Caco-2 (cell line): ENCODE results near the gene GALNT18. TPM values are rescaled to one million over a fixed set of nuclear protein-coding genes. Genes with fewer than 3 reads are reported as not detected.

ENCODE experiments used
- Bru-seq: library from RNA; stranded (reverse); fragments of 400-500 nt; gene quantifications from one replicate; lab custom pipeline; 2021; lab: Mats Ljungman, UMichigan
- BruChase-seq, 2 experiments: library from RNA; stranded (reverse); fragments of 400-500 nt; gene quantifications; one replicate each; lab custom pipeline; 2021; lab: Mats Ljungman, UMichigan
- BruUV-seq: library from RNA; stranded (reverse); fragments of 400-500 nt; replicated peaks from 2 replicates; lab custom pipeline; 2021; lab: Mats Ljungman, UMichigan
- CTCF ChIA-PET: fragments of 300-600 bp; sonication (Branson Sonifier 250); formaldehyde crosslinking; loops from one replicate; lab custom pipeline; 2022; ENCODE audit warnings: antibody characterized with exemption; lab: Charles Lee
- POLR2A ChIA-PET: fragments of 300-600 bp; sonication (Branson Sonifier 250); formaldehyde crosslinking; loops from one replicate; lab custom pipeline; 2022; ENCODE audit warnings: antibody characterized with exemption; lab: Charles Lee
- DNase-seq, 2 experiments: peaks; one replicate each; pipeline versions ENCODE4 v3.0.0 to v3.0.0-alpha.2; 2020 to 2022
- H3K27me3 ChIP-seq: replicated peaks from 2 replicates; pipeline ENCODE4 v1.6.0; 2011; ENCODE audit warnings: low read length; ENCODE audit not compliant: control insufficient read depth, insufficient read depth
- H3K36me3 ChIP-seq: 2 replicates; pipeline ENCODE4 v1.5.1; 2011; ENCODE audit warnings: low read length; ENCODE audit not compliant: control insufficient read depth, insufficient read depth
- H3K4me1 ChIP-seq: fragments of 250-450 bp; sonication (Bioruptor Pico); 2 replicates; pipeline ENCODE4 v1.5.1; 2020; ENCODE audit warnings: mild to moderate bottlenecking
- H3K4me3 ChIP-seq: 2 replicates; pipeline ENCODE4 v1.5.1; 2011; ENCODE audit warnings: low read depth, mild to moderate bottlenecking, control low read depth, low read length
- H3K9me3 ChIP-seq: fragments of 250-450 bp; sonication (Bioruptor Pico); 2 replicates; pipeline ENCODE4 v1.5.1; 2020; ENCODE audit warnings: mild to moderate bottlenecking, moderate library complexity
- H3K27ac Mint-ChIP-seq: one replicate; pipeline ENCODE4 v1.8.0; 2022; ENCODE audit warnings: mixed read lengths; ENCODE audit not compliant: unreplicated experiment
- H3K27me3 Mint-ChIP-seq: one replicate; pipeline ENCODE4 v1.8.0; 2022; ENCODE audit warnings: mixed read lengths; ENCODE audit not compliant: insufficient read depth, unreplicated experiment
- H3K36me3 Mint-ChIP-seq: one replicate; pipeline ENCODE4 v1.8.0; 2022; ENCODE audit warnings: mild to moderate bottlenecking, mixed read lengths; ENCODE audit not compliant: insufficient read depth, unreplicated experiment
- H3K4me1 Mint-ChIP-seq: one replicate; pipeline ENCODE4 v1.8.0; 2022; ENCODE audit warnings: low read depth, mixed read lengths; ENCODE audit not compliant: unreplicated experiment
- H3K4me3 Mint-ChIP-seq: one replicate; pipeline ENCODE4 v1.8.0; 2022; ENCODE audit warnings: mild to moderate bottlenecking, moderate library complexity, mixed read lengths; ENCODE audit not compliant: unreplicated experiment
- H3K9me3 Mint-ChIP-seq: one replicate; pipeline ENCODE4 v1.8.0; 2022; ENCODE audit warnings: mixed read lengths; ENCODE audit not compliant: unreplicated experiment
- intact Hi-C: fragments of 100-400 bp; cut with micrococcal nuclease; formaldehyde crosslinking; loops from one replicate; pipeline ENCODE4 v1.10.0; 2022; ENCODE audit not compliant: unreplicated experiment
- long read RNA-seq: library from polyadenylated mRNA; stranded (forward); transcript quantifications from one replicate; pipeline ENCODE4 v2.0.0, GENCODE V29; 2022
- total RNA-seq: library from RNA; stranded (reverse); gene quantifications from 2 replicates; pipeline ENCODE4 v1.2.3, GENCODE V29; 2022
- TF ChIP-seq, protein P1 (sequence below), 2 experiments: fragments of 200-600 bp in 1 of 2; IDR thresholded peaks; 1 replicate in 1 of 2; 2 replicates in 1 of 2; pipeline versions ENCODE4 v1.5.1 to v1.8.0; 2011 to 2022; ENCODE audit warnings: antibody characterized with exemption in 1 of 2, control low read depth in 1 of 2, inconsistent platforms in 1 of 2, low read depth in 1 of 2, low read length in 1 of 2, mild to moderate bottlenecking in 1 of 2, moderate library complexity in 1 of 2; ENCODE audit not compliant: insufficient read depth in 1 of 2, severe bottlenecking in 1 of 2, unreplicated experiment in 1 of 2

The GALNT18 gene
- total RNA-seq, result 0.43 and 0.97 TPM in 2 replicates
- Bru-seq, nascent RNA, result percentile 24 among the genes with signal in this experiment
- percentile 21 among the genes with signal in this experiment for BruChase-seq, experiment 1, labeled RNA remaining after a 2-hour chase
- BruChase-seq, experiment 2, labeled RNA remaining after a 6-hour chase, result percentile 19 among the genes with signal in this experiment
- long read RNA-seq, partial matches to known transcripts, result 0 of 3 reads
- long read RNA-seq, other reads (novel, unspliced or antisense), result 0 of 3 reads

DNA sequence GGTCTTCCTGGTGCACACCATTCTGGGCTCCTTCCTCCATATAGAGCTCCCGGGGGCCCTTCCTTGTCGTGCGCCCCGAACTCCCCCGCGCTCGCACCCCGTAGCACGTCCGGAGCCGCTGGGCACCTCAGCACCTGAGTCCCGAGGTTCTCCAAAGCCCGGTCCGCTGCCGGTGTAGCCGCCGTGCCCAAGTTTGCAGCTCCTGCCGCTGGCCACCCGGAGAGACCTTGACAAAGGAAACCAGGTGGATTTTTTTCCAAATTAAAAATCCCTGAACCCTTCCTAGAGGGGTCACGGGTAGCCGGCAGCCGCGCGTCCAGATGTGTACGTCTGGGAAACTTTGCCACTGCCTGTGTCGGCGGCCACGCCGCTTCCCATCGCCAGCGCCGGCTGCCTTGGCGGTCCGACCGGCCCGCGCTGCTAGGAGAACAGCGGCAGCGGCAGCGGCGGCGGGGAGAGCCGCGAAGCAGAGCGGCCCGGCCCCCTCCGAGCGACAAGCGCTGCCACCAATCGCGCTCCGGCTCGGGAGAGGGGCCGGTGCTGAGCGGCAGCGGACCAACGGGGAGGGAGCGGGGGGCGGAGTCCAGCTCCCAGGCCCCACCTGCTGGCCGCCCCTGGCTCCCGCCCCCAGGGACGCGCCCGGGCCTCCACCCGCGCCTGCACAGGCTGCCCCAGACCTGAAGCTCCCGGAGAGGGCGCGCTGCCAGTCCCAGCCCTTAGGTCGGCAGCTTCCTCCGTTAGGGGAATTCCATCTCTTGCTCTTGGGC, at the start of gene GALNT18:
Gene GALNT18 (minus strand): TSS at position 433 of the 767 bp plus-strand sequence.
- BruUV-seq, result no TSS peak
- intact Hi-C loops, result no loop called here
- Mint-ChIP-seq H3K4me3 (peak within 1 kb of the TSS; percentile 77), H3K4me1 (peaks cover 8% of the 10 kb centered on the region), H3K9me3 (no peaks in the 10 kb centered on the region), H3K27ac (no peak within 1 kb of the TSS), H3K27me3 (peaks cover 22% of the 10 kb centered on the region), H3K36me3 (no peaks in the 10 kb centered on the region)
- TF ChIP-seq, protein P1, sequence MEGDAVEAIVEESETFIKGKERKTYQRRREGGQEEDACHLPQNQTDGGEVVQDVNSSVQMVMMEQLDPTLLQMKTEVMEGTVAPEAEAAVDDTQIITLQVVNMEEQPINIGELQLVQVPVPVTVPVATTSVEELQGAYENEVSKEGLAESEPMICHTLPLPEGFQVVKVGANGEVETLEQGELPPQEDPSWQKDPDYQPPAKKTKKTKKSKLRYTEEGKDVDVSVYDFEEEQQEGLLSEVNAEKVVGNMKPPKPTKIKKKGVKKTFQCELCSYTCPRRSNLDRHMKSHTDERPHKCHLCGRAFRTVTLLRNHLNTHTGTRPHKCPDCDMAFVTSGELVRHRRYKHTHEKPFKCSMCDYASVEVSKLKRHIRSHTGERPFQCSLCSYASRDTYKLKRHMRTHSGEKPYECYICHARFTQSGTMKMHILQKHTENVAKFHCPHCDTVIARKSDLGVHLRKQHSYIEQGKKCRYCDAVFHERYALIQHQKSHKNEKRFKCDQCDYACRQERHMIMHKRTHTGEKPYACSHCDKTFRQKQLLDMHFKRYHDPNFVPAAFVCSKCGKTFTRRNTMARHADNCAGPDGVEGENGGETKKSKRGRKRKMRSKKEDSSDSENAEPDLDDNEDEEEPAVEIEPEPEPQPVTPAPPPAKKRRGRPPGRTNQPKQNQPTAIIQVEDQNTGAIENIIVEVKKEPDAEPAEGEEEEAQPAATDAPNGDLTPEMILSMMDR (IDR thresholded peaks at IDR 0.05; ENCODE audit: insufficient read depth in 1 of 2, low read depth in 1 of 2, low read length in 1 of 2, severe bottlenecking in 1 of 2, unreplicated experiment in 1 of 2), result peak; percentile 42 to 44
- DNase-seq, result peak; percentile 90 to 96
- POLR2A ChIA-PET, result no interaction called here
- Histone ChIP-seq H3K27me3 (peaks cover 12% of the 10 kb centered on the region), H3K9me3 (no peaks in the 10 kb centered on the region), H3K4me3 (peak within 1 kb of the TSS; percentile 44), H3K36me3 (no peaks in the 10 kb centered on the region), H3K4me1 (peaks cover 18% of the 10 kb centered on the region; the same call in 1 of the 2 replicates)
- CTCF ChIA-PET, result interaction anchor here (0.6 to 1.2 kb wide), 9 partner anchors 12 to 1275 kb away, joined by 3 to 5 read pairs (median 4); no protein-coding TSS in a partner anchor

DNA sequence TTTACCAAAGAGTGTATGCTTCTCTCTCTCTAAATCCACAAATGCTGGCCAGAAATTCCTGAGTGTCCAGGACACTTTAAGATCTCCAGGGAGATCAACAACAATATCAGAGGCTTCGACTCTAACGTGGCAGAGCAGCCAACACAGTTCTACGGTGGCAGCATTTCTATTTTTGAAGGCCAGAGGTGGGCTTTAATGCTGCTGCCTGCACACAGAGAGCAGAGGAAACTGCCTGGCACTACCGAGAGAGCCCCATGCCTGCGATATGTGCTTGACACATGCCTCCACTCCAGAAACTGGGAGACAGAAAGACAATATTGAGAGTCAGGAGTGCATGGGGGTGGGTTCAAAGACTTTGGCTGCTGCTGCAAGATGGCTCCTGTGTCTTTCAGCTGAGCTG, 48.8 kb upstream of the GALNT18 start:
- H3K4me1 ChIP-seq, result no peaks in the 10 kb centered on the region
- H3K4me3 ChIP-seq, result no peak overlapping the region
- DNase-seq, result no peak
- no peaks in the 10 kb centered on the region for H3K36me3 ChIP-seq
- POLR2A ChIA-PET, result no interaction called here
- H3K4me1 Mint-ChIP-seq, result no peaks in the 10 kb centered on the region
- no peaks in the 10 kb centered on the region for H3K9me3 ChIP-seq
- H3K4me3 Mint-ChIP-seq, result no peak overlapping the region
- H3K27me3 Mint-ChIP-seq, result peaks cover 26% of the 10 kb centered on the region
- no TSS peak for BruUV-seq
- intact Hi-C loops, result no loop called here
- no peaks in the 10 kb centered on the region; the same call in none of the 2 replicates for H3K27me3 ChIP-seq
- TF ChIP-seq, protein P1 (IDR thresholded peaks at IDR 0.05; ENCODE audit: insufficient read depth in 1 of 2, low read depth in 1 of 2, low read length in 1 of 2, severe bottlenecking in 1 of 2, unreplicated experiment in 1 of 2), result no peak
- no peaks in the 10 kb centered on the region for H3K36me3 Mint-ChIP-seq
- no peak overlapping the region for H3K27ac Mint-ChIP-seq
- CTCF ChIA-PET, result no interaction called here
- H3K9me3 Mint-ChIP-seq, result peaks cover 9% of the 10 kb centered on the region

DNA sequence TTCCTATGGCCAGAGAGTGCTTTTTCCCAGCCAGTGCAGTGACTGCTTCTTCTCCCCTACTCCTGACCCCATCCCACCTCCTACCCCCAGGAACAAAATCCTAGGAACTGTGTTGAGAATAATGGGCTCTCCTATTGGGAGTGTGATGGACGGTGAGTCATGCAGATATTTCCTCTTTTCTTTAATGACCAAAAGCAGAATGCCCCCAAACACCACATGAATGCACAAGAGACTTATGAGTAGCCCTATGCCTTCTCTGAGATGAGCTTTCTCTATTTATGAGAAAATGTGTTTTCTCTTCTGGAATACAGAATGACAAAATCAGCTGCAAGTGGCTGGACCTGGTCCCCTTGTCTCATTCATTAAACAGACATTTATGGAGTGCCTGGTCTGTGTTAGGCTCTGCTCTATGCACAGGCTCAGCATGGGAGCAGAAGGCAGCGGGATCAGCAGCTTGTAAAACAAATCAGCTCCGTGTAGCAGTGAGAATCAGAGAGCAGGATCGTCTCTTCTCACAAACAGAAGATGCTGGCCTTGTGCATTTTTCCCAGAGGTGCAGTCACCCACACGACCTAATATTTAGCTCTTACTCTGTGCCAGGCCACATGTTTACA, 47.5 kb upstream of the GALNT18 start:
- no peaks in the 10 kb centered on the region; the same call in none of the 2 replicates for H3K27me3 ChIP-seq
- H3K4me3 Mint-ChIP-seq, result no peak overlapping the region
- H3K9me3 Mint-ChIP-seq, result peaks cover 9% of the 10 kb centered on the region
- H3K36me3 ChIP-seq, result no peaks in the 10 kb centered on the region
- intact Hi-C loops, result no loop called here
- H3K4me3 ChIP-seq, result no peak overlapping the region
- no TSS peak for BruUV-seq
- CTCF ChIA-PET, result no interaction called here
- H3K9me3 ChIP-seq, result no peaks in the 10 kb centered on the region
- H3K27me3 Mint-ChIP-seq, result peaks cover 29% of the 10 kb centered on the region
- no peak overlapping the region for H3K27ac Mint-ChIP-seq
- POLR2A ChIA-PET, result no interaction called here
- DNase-seq, result no peak
- H3K4me1 ChIP-seq, result no peaks in the 10 kb centered on the region
- no peaks in the 10 kb centered on the region for H3K36me3 Mint-ChIP-seq
- H3K4me1 Mint-ChIP-seq, result no peaks in the 10 kb centered on the region
- TF ChIP-seq, protein P1 (IDR thresholded peaks at IDR 0.05; ENCODE audit: insufficient read depth in 1 of 2, low read depth in 1 of 2, low read length in 1 of 2, severe bottlenecking in 1 of 2, unreplicated experiment in 1 of 2), result no peak
